HepG2 (cell line): ENCODE data around the gene ZBTB7B. TPM values are rescaled to one million over a fixed set of nuclear protein-coding genes. Genes with fewer than 3 reads are reported as not detected.
A peak's percentile ranks its signal among the peaks of the same experiment; 100 is the strongest.

Source experiments
- HMGA1 ChIP-seq: sonication (generic); formaldehyde crosslinking; conservative IDR thresholded peaks from 2 replicates; pipeline ENCODE4 v1.4.0; 2020; ENCODE audit warnings: missing genetic modification reagents
- ISL2 ChIP-seq: sonication (generic); formaldehyde crosslinking; IDR thresholded peaks from 2 replicates; pipeline ENCODE4 v1.5.0; 2020; ENCODE audit warnings: missing genetic modification reagents
- TAF15 ChIP-seq: fragments of 200-400 bp; formaldehyde crosslinking; IDR thresholded peaks from one replicate; pipeline ENCODE4 v1.6.1; 2018; ENCODE audit warnings: mild to moderate bottlenecking, low read depth, low read length; ENCODE audit not compliant: poor library complexity, severe bottlenecking
- TGIF2 ChIP-seq: IDR thresholded peaks from 2 replicates; pipeline ENCODE4 v1.6.1; 2016; ENCODE audit warnings: control low read depth, missing compliant biosample characterization
- ZC3H13 ChIP-seq: sonication (generic); formaldehyde crosslinking; IDR thresholded peaks from 2 replicates; pipeline ENCODE4 v1.8.1; 2023; ENCODE audit warnings: mild to moderate bottlenecking, missing genetic modification reagents, moderate library complexity
- ZFP90 ChIP-seq: sonication (generic); formaldehyde crosslinking; IDR thresholded peaks from 2 replicates; pipeline ENCODE4 v1.8.0; 2022; ENCODE audit warnings: missing genetic modification reagents, mild to moderate bottlenecking, inconsistent platforms, borderline replicate concordance
- ZZZ3 ChIP-seq: sonication (generic); formaldehyde crosslinking; IDR thresholded peaks from 2 replicates; pipeline ENCODE4 v1.4.0; 2020; ENCODE audit warnings: missing genetic modification reagents, mild to moderate bottlenecking, borderline replicate concordance
- polyA plus RNA-seq, 8 experiments: library from polyadenylated mRNA; depleted of rRNA in 3 of 8; stranded (reverse) in 7 of 8; unstranded in 1 of 8; fragments of >200 nt; fragmentation: Illumina TruSeq in 4 of 8; extraction: Trizol in 4 of 8; gene quantifications; 2 replicates each; pipeline versions ENCODE4 v1.2.1 to v1.2.3, GENCODE V29; 2011 to 2016; ENCODE audit warnings: low read depth in 4 of 8, missing spikeins in 1 of 8, mixed read lengths in 1 of 8; ENCODE audit not compliant: insufficient read depth in 1 of 8
- total RNA-seq, 5 experiments: library from RNA; depleted of rRNA; stranded (reverse); fragments of >200 nt; fragmentation: Illumina TruSeq; extraction: Trizol; gene quantifications; 2 replicates each; pipeline ENCODE4 v1.2.3, GENCODE V29; 2016; ENCODE audit warnings: low read depth in 1 of 5
- TF ChIP-seq, protein P1 (sequence below), 2 experiments: IDR thresholded peaks; 2 replicates each; pipeline ENCODE4 v1.6.1; 2011 to 2012; ENCODE audit warnings: low read length in 2 of 2, borderline replicate concordance in 1 of 2, low read depth in 1 of 2, mild to moderate bottlenecking in 1 of 2, moderate library complexity in 1 of 2
- TF ChIP-seq, protein P2 (sequence below): sonication (generic); formaldehyde crosslinking; IDR thresholded peaks from 2 replicates; pipeline ENCODE4 v1.8.0; 2022; ENCODE audit warnings: missing genetic modification reagents, mild to moderate bottlenecking, borderline replicate concordance
- TF ChIP-seq, protein P3 (sequence below): sonication (generic); formaldehyde crosslinking; IDR thresholded peaks from 2 replicates; pipeline ENCODE4 v1.9.0; 2021; ENCODE audit warnings: missing genetic modification reagents, borderline replicate concordance
- TF ChIP-seq, protein P4 (sequence below): conservative IDR thresholded peaks from 2 replicates; pipeline ENCODE4 v1.6.1; 2018; ENCODE audit warnings: missing genetic modification reagents
- TF ChIP-seq, protein P5 (sequence below): IDR thresholded peaks from 2 replicates; pipeline ENCODE4 v1.6.1; 2016; ENCODE audit warnings: control low read depth
- TF ChIP-seq, protein P6 (sequence below): sonication (generic); formaldehyde crosslinking; IDR thresholded peaks from 2 replicates; pipeline ENCODE4 v1.5.0; 2020; ENCODE audit warnings: missing genetic modification reagents
- TF ChIP-seq, protein P7 (sequence below): sonication (generic); formaldehyde crosslinking; IDR thresholded peaks from 2 replicates; pipeline ENCODE4 v1.4.0; 2020; ENCODE audit warnings: missing genetic modification reagents

Gene ZBTB7B
- total and polyA plus RNA-seq, 2 of the 13 experiments (the other 11 are each of a cell fraction or from before 2014, with no cell fraction given): 15.5 to 17.5 TPM

DNA sequence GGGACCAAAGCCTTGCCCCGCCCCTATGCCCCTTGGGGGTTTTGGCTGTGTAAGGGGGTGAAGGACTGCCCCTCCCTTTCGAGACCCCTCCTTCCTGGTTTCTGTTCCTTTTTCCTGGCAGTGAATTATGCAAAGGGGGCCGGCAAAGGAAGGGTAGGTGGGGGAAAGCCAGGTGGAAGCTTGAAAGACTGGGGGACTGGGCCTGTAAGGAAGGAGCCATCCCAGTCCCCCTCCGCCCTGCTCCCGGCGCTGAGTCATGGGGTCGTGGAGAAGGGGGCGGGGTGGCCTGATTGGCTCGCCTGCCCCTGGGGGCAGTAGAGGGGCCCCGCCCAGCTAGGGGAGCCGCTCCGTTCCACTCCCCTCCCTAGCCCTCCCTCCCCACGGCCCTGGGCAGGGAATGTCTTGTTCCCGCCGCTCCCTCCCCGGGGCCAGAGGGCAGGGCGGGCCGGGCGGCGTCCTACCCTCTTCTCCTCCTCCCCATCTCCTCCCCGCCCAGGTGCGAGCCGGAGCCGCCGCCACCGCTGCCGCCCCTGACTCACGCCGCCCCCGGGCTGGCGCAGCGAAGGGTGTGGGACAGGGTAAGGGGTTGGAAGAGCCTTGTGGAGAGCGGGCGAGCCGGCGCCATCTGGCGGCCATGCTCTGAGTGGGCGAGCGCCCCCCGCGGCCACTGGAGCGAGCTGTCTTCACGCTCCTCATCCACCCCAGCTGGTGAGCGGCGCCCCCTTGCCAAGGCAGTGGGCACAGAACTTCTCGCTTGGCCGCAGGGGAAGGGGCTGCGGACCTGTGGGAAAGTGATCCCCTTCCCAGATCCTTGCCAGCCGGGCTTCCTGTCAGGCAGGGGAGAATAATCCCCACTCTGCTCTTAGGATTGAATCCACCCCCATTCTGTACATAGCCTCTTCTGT, 14.7 kb downstream of the ZBTB7B start (continued):
- TF ChIP-seq, protein P1, sequence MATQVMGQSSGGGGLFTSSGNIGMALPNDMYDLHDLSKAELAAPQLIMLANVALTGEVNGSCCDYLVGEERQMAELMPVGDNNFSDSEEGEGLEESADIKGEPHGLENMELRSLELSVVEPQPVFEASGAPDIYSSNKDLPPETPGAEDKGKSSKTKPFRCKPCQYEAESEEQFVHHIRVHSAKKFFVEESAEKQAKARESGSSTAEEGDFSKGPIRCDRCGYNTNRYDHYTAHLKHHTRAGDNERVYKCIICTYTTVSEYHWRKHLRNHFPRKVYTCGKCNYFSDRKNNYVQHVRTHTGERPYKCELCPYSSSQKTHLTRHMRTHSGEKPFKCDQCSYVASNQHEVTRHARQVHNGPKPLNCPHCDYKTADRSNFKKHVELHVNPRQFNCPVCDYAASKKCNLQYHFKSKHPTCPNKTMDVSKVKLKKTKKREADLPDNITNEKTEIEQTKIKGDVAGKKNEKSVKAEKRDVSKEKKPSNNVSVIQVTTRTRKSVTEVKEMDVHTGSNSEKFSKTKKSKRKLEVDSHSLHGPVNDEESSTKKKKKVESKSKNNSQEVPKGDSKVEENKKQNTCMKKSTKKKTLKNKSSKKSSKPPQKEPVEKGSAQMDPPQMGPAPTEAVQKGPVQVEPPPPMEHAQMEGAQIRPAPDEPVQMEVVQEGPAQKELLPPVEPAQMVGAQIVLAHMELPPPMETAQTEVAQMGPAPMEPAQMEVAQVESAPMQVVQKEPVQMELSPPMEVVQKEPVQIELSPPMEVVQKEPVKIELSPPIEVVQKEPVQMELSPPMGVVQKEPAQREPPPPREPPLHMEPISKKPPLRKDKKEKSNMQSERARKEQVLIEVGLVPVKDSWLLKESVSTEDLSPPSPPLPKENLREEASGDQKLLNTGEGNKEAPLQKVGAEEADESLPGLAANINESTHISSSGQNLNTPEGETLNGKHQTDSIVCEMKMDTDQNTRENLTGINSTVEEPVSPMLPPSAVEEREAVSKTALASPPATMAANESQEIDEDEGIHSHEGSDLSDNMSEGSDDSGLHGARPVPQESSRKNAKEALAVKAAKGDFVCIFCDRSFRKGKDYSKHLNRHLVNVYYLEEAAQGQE (IDR thresholded peaks at IDR 0.05; ENCODE audit: borderline replicate concordance in 1 of 2, low read depth in 1 of 2, low read length in 2 of 2): no peak
- TF ChIP-seq, protein P2, sequence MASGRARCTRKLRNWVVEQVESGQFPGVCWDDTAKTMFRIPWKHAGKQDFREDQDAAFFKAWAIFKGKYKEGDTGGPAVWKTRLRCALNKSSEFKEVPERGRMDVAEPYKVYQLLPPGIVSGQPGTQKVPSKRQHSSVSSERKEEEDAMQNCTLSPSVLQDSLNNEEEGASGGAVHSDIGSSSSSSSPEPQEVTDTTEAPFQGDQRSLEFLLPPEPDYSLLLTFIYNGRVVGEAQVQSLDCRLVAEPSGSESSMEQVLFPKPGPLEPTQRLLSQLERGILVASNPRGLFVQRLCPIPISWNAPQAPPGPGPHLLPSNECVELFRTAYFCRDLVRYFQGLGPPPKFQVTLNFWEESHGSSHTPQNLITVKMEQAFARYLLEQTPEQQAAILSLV (CRISPR knock-in tag): peak; percentile 69; the same call in 1 of the 2 replicates
- TF ChIP-seq ISL2 (CRISPR knock-in tag) (peak; percentile 66; the same call in 1 of the 2 replicates), ZFP90 (CRISPR knock-in tag) (peak; percentile 88; the same call in 1 of the 2 replicates), TAF15 (peak; percentile 36), ZC3H13 (CRISPR knock-in tag) (peak; percentile 100), HMGA1 (CRISPR knock-in tag) (no peak), TGIF2 (CRISPR knock-in tag) (0 out of 2 replicates have a peak, but pooled peaks have one; percentile 21), ZZZ3 (no peak)
- TF ChIP-seq, protein P3, sequence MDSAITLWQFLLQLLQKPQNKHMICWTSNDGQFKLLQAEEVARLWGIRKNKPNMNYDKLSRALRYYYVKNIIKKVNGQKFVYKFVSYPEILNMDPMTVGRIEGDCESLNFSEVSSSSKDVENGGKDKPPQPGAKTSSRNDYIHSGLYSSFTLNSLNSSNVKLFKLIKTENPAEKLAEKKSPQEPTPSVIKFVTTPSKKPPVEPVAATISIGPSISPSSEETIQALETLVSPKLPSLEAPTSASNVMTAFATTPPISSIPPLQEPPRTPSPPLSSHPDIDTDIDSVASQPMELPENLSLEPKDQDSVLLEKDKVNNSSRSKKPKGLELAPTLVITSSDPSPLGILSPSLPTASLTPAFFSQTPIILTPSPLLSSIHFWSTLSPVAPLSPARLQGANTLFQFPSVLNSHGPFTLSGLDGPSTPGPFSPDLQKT (CRISPR knock-in tag): no peak
- TF ChIP-seq, protein P4, sequence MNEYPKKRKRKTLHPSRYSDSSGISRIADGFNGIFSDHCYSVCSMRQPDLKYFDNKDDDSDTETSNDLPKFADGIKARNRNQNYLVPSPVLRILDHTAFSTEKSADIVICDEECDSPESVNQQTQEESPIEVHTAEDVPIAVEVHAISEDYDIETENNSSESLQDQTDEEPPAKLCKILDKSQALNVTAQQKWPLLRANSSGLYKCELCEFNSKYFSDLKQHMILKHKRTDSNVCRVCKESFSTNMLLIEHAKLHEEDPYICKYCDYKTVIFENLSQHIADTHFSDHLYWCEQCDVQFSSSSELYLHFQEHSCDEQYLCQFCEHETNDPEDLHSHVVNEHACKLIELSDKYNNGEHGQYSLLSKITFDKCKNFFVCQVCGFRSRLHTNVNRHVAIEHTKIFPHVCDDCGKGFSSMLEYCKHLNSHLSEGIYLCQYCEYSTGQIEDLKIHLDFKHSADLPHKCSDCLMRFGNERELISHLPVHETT (CRISPR knock-in tag): peak; percentile 73
- TF ChIP-seq, protein P5, sequence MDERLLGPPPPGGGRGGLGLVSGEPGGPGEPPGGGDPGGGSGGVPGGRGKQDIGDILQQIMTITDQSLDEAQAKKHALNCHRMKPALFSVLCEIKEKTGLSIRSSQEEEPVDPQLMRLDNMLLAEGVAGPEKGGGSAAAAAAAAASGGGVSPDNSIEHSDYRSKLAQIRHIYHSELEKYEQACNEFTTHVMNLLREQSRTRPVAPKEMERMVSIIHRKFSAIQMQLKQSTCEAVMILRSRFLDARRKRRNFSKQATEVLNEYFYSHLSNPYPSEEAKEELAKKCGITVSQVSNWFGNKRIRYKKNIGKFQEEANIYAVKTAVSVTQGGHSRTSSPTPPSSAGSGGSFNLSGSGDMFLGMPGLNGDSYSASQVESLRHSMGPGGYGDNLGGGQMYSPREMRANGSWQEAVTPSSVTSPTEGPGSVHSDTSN (CRISPR knock-in tag): no peak
- TF ChIP-seq, protein P6, sequence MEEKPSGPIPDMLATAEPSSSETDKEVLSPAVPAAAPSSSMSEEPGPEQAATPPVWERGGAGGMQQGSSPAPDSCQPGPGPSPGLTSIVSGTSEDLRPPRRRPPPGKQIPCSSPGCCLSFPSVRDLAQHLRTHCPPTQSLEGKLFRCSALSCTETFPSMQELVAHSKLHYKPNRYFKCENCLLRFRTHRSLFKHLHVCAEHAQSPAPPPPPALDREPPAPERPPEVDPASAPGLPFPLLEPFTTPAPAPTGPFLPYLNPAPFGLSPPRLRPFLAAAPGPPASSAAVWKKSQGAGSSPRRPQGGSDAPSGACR: peak; percentile 84; the same call in 1 of the 2 replicates
- TF ChIP-seq, protein P7, sequence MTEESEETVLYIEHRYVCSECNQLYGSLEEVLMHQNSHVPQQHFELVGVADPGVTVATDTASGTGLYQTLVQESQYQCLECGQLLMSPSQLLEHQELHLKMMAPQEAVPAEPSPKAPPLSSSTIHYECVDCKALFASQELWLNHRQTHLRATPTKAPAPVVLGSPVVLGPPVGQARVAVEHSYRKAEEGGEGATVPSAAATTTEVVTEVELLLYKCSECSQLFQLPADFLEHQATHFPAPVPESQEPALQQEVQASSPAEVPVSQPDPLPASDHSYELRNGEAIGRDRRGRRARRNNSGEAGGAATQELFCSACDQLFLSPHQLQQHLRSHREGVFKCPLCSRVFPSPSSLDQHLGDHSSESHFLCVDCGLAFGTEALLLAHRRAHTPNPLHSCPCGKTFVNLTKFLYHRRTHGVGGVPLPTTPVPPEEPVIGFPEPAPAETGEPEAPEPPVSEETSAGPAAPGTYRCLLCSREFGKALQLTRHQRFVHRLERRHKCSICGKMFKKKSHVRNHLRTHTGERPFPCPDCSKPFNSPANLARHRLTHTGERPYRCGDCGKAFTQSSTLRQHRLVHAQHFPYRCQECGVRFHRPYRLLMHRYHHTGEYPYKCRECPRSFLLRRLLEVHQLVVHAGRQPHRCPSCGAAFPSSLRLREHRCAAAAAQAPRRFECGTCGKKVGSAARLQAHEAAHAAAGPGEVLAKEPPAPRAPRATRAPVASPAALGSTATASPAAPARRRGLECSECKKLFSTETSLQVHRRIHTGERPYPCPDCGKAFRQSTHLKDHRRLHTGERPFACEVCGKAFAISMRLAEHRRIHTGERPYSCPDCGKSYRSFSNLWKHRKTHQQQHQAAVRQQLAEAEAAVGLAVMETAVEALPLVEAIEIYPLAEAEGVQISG (CRISPR knock-in tag): peak; percentile 77
